ENCODE measurements around the gene SIRT2. TPM values are rescaled to one million over a fixed set of nuclear protein-coding genes. Genes with fewer than 3 reads are reported as not detected.

The SIRT2 gene
- polyA plus RNA-seq, 10 donors: 80.9 to 129 (median 97.4) TPM

GRCh38 chr19:38922482-38922881 is 23.1 kb upstream of the SIRT2 start:
- no peak for DNase-seq

GRCh38 chr19:38921420-38922274 is 22.2 kb upstream of the SIRT2 start:
- DNase-seq: no peak

DNA sequence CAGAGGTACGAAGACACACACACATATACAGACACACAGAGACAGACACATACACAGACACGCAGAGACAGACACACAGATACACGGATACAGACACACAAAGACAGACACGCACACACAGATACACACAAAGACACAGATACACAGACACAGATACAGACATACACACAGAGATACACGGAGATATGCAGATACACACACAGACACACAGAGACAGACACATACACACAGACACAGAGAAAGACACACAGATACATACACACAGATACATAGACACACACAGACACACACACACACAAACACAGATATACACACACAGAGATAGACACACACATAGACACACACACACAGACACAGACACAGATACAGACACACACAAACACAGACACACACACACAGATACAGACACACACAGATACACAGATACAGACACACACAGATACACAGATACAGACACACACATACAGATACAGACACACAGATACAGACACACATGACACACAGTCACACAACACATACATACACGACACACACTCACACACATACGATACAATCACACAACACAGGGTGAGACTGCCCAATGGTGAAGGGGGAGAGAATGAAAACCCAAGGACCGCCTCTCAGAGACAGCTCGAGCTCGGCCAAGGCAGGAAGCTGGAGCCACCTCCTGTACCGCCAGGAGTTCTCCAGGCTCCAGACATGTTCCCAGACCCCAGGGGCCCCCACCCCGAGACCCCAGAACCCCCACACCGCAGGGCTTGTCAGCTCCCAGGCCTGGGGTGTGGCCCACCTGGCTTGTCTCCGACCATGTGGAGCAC is 21.4 kb upstream of the SIRT2 start:
- DNase-seq: peak in 1 of 3 donors; percentile 44

DNA sequence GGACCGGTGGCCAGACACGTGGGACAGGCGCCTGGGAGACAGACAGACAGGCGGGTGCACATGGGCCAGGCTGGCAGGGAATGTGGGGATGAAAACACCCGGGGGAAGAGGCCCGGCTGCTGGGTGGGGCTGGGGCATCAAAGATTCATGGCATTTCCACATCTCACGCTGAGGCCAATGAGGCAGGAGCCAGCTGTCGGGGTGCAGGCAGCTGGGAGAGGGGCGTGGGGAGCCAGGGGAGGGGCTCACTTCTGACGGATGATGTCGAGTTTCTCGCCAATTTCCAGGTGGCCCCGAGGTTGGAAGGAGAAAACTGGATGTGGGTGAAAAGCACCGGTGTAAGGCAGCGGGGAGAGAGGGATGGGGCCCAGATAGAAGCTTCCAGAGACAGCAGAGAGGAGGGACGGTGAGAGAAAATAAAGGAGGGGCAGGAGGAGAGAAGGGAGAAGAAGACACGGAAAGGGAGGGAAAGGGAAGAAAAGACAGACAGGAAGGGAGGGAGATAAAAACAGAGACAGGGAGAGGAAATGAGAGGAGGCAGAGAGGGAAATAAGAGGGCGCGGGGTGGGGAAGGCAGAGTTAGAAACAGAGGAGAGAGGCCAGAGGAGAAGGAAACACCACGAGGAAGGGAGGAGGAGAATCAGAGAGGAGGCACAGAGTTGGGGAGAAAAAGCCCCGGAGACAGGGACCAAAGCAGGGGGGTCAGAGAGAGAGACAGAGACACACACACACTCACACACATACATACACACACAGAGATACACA is 20.6 kb upstream of the SIRT2 start:
- DNase-seq: peak in 2 of 3 donors; percentile 18 to 80

GRCh38 chr19:38918526-38918925 is 19.1 kb upstream of the SIRT2 start:
- no peak for DNase-seq

- no peak for DNase-seq
These were observed 18.6 kb upstream of the SIRT2 start for GRCh38 chr19:38917921-38918491.

GRCh38 chr19:38917516-38917915 is 18.1 kb upstream of the SIRT2 start:
- no peak for DNase-seq

DNA sequence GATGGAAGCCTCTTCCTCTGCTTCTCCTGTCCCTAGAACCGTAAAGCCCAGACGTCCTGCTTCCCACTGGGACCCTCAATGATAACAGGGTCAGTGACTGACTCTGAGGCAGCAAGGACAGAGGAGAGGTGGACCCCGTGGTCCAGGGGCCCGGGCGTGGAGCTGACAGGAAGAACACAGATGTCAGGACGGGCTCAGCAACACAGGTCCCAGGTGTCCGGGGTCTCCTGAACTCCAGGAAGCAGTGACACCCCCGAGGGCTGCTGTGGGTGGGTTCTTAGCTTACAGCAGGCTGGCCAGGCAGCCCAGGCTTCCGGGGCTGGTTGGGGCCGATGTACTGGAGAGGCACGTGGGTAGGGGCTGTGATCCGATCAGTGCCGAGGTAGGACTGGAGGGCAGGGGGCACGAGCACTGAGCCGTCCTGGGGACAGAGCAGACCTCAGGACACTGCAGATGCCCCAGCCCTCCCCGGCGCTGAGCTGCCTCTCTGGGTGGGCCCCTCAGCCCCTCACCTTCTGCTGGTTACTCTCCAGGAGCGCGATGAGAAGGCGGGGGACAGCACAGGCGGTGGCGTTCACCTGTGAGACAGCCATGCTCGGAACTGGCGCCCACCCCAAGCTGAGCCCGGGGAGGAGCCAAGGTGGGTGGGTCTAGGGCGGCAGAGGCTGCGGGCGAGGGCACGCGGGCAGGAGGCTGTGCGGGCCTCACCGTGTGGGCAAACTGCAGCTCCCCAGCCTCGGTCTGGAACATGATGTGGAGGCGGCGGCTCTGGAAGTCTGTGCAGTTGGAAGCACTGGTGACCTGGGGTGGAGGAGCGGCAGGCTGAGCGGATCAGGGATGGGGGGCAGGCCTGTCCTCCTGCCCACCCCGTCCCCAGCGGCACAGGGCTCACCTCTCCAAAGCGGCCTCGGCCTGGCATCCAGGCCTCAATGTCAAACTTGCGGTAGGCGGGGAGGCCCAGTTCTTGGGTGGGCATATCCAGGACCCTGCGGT is 16.2 kb upstream of the SIRT2 start:
- no peak for DNase-seq

DNA sequence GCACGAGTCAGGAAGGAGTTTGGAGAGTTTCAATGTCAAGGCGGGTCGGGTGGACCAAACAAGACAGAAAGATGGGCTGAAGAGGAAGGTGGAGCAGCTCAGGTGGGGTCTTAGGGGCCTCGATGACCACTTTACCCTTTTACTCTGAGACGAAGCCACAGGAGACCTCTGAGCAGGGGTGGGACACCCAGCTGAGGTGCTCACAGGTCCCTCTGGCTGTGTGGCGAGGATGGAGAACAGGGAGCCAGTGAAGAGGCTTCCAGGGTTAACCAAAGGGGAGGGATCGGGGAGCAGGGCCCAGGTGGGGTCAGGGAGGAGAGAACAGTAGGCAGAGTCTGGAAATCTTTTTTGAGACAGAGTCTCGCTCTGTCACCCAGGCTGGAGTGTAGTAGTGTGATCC is 14.5 kb upstream of the SIRT2 start:
- DNase-seq: no peak

DNA sequence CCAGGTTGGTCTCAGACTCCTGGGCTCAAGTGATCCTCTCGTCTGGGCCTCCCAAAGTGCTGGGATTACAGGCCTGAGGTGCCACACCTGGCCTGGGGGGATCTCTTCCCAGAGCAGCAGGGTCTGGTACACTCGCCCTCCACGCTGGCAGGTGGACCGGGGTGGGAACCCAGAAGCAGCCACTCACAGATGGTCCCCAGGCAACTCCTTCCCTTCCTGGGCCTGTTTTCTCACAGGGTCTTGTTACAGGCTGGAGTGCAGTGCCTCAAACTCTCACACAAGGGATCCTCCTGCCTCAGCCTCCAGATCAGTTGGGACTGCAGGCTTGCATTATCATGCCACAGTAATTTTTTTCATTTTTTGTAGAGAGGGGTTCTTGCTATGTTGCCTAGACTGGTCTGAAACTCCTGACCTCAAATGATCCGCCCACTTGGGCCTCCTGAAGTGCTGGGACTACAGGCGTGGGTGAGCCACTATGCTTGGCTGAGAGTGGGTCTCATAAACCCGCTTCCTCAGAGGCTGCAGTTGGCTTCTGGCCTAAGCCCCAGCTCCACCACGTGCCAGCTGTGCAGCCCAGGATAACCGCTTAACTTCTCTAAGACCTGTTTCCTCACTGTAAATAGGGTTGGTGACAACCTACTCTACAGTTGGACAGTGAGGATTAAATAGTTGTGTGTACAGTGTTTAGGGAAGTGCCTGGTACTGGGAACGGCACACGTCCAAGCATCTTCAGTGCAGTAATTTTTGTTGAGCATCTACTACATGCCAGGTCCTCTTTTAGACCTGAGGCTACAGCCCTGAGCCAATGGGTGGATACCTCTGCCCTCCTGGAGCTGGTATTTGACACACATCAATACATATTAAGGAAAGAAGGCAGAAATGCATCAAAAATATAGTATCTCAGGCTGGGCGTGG is 13.4 kb upstream of the SIRT2 start:
- no peak for DNase-seq

DNA sequence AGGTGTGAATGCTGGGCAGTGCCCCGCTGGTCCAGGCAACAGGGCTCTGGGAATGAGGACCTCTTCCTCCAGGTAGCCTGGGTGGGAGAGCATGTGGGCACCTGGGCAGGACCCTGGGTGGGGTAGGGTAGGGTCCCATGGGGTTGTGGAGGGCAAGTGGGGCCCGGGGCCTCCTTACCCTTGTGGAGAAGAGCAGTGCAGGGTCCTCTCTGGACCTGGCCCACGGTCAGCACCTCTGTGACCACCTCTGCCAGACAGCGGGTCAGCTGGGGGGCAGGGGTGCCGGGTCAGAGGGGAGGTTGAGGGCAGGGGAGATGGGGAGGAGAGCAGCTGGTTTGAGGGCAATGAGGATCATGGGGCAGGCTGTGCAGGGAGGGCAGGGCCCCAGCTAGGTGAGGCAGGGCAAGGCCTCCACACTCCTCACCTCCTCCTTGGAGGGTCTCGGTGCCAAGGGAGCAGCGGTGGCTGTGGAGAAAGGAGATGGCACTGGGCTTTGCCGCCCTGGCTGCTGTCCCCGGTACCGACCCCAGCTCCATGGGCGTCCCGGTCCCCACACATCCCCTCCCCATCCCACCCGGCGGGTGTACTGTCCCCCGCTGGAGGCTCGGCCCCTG is 12.1 kb upstream of the SIRT2 start:
- no peak for DNase-seq

- no peak for DNase-seq
These were observed 11.1 kb upstream of the SIRT2 start for GRCh38 chr19:38910488-38910887.

DNA sequence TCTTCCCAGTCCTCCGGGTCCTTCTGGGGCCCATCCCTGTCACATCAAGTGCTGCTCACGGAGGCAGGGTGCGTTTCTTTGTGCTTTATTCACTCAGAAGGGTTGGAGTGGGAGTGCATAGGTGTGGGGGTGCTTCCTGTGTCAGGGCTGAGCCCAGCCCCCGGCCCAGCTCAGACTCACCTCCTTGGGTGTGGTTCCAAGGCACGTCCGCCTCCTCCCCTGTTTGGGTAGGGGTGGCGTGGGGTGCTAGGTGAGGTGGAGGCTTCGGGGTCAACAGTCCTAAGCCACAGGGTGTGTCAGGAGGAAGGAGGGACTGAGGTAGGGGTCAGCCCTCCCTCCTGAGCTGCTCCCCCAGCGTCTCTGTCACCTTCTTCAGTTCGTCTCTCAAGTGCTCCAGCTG is 9.5 kb upstream of the SIRT2 start:
- DNase-seq: no peak

DNA sequence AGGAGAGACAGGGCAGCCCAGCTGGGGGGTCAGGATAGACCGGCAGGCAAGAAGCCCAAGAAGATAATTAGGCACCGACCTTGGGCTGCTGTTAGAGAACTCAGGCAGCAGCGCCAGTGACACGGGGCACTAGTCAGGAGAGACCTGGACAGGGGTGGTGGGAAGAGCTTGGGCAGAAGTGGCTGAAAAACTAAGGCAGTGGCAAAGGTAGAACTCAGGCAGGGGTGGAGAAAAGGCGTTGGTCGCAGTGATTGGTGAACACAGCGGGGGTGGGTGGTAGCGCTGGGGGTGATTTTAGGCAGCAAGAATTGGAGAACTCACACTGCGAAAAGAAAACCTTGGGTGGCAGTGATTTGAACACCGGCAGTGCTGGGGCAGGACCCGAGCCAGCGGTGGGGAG is 8.3 kb upstream of the SIRT2 start:
- no peak for DNase-seq

GRCh38 chr19:38907227-38907626 is 7.8 kb upstream of the SIRT2 start:
- DNase-seq: no peak

DNA sequence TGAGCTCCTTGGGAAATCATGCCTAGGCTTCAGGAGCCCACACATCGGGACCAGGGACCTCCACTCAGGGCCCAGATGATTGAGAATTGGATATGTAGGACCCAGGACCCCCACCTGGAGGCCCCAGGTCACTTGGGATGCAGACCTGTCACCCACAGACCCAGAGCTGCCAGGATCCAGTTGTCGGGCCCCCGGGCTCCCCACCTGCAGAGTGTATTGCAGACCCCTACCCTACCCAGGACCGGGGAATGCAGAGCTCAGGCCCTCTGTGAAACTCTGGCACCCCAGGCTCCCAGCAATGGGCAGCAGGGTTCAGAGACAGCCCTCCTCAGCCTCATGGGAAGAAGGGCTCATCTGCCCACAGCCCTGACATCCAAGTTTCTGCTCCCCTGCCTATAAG is 6.2 kb upstream of the SIRT2 start:
- DNase-seq: no peak

DNA sequence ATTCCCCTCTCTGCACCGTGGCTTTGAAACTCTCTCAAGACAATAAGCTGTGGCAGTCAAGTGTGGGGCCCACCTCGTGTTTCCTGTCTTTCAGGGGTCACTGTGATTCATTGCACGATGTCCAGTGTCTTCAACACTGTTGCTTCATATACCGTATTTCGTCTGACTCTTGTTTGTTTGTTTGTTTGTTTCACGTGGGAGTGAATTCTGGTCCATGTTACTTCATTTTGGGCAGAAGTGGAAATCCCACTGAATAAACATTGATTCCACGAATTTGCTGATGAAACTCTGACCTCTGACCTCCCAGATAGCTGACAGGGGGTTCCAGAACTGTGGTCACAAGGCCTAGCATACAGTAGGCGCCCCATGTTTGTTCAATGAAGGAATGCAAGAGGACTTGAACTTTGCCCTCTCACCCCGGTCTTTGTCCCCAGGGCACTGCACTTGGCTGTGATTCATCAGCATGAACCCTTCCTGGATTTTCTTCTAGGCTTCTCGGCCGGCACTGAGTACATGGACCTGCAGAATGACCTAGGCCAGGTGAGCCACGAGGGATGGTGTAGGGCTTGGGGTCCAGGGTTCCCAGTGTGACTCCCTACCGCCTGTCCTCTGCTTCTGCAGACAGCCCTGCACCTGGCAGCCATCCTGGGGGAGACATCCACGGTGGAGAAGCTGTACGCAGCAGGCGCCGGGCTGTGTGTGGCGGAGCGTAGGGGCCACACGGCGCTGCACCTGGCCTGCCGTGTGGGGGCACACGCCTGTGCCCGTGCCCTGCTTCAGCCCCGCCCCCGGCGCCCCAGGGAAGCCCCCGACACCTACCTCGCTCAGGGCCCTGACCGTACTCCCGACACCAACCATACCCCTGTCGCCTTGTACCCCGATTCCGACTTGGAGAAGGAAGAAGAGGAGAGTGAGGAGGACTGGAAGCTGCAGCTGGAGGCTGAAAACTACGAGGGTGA is 5.4 kb upstream of the SIRT2 start:
- no peak for DNase-seq

GRCh38 chr19:38901683-38902082 is 2.3 kb upstream of the SIRT2 start:
- no peak for DNase-seq
